Colonic mucosa (tissue), 4 donors: ENCODE measurements around the gene UBE2B. TPM values are rescaled to one million over a fixed set of nuclear protein-coding genes. Genes with fewer than 3 reads are reported as not detected.
A peak's percentile ranks its signal among the peaks of the same experiment; 100 is the strongest.

Experiments used
- DNase-seq: peaks from one replicate; pipeline ENCODE4 v3.0.0-alpha.2; 2020
- H3K27ac ChIP-seq: fragments of 200-600 bp; one replicate; pipeline ENCODE4 v1.8.0; 2021
- H3K27me3 ChIP-seq: fragments of 200-600 bp; one replicate; pipeline ENCODE4 v1.8.0; 2021
- H3K36me3 ChIP-seq: fragments of 200-600 bp; one replicate; pipeline ENCODE4 v1.8.0; 2021
- H3K4me1 ChIP-seq: fragments of 200-600 bp; one replicate; pipeline ENCODE4 v1.8.0; 2021; ENCODE audit warnings: mild to moderate bottlenecking
- H3K4me3 ChIP-seq: fragments of 200-600 bp; one replicate; pipeline ENCODE4 v1.8.0; 2021
- H3K9ac ChIP-seq, 2 donors: one replicate each; pipeline ENCODE4 v1.7.0; 2013; ENCODE audit warnings: control low read depth in 2 of 2, low read depth in 2 of 2, low read length in 2 of 2
- H3K9me3 ChIP-seq: fragments of 200-600 bp; one replicate; pipeline ENCODE4 v1.8.0; 2021
- CTCF ChIP-seq: fragments of 200-600 bp; IDR thresholded peaks from one replicate; pipeline ENCODE4 v1.8.0; 2022; ENCODE audit warnings: antibody characterized with exemption, mild to moderate bottlenecking
- intact Hi-C: fragments of 100-400 bp; cut with DNase I; formaldehyde crosslinking; loops from one replicate; pipeline ENCODE4 v1.14.1; 2022
- total RNA-seq, 2 donors: library from RNA; stranded (reverse); fragmentation: NEBNext Ultra II Directional in 1 of 2; extraction: Animal tissue kit (Norgen Biotek cat#: 25700) in 1 of 2; gene quantifications; one replicate each; pipeline ENCODE4 v1.2.1, GENCODE V29; 2021
- donor health status: healthy.
- donor health status: DM: no; HTN: no; CAD: no.
- donor health status: DM: no; HTN: no; CAD: no.

The UBE2B gene
- total RNA-seq, 2 donors from 2014 or later, result 55.2 to 128 TPM

GRCh38 chr5:134406390-134406789 is 35.0 kb downstream of the UBE2B start:
- Histone ChIP-seq H3K4me1 (peaks cover 8% of the 10 kb centered on the region), H3K4me3 (no peak overlapping the region), H3K9me3 (no peaks in the 10 kb centered on the region), H3K36me3 (no peaks in the 10 kb centered on the region), H3K9ac (no peak overlapping the region), H3K27me3 (no peaks in the 10 kb centered on the region), H3K27ac (no peak overlapping the region)
- no peak for TF ChIP-seq CTCF
- DNase-seq, result no peak
- intact Hi-C loops, result loop anchor here (10.0 kb wide), 1 partner anchor 168 kb away; no protein-coding TSS in a partner anchor

- intact Hi-C loops, result loop anchor here (10.0 kb wide), 1 partner anchor 165 kb away; no protein-coding TSS in a partner anchor
- Histone ChIP-seq H3K27me3 (no peaks in the 10 kb centered on the region), H3K9me3 (no peaks in the 10 kb centered on the region), H3K4me3 (no peak overlapping the region), H3K36me3 (no peaks in the 10 kb centered on the region), H3K27ac (no peak overlapping the region), H3K9ac (no peak overlapping the region), H3K4me1 (peaks cover 8% of the 10 kb centered on the region)
- no peak for TF ChIP-seq CTCF
- no peak for DNase-seq
Observed at GRCh38 chr5:134409321-134409720, 38.0 kb downstream of the UBE2B start.

- TF ChIP-seq CTCF, result no peak
- no peak for DNase-seq
- Histone ChIP-seq H3K36me3 (no peaks in the 10 kb centered on the region), H3K9ac (peak overlapping the region; percentile 91 to 93), H3K27me3 (no peaks in the 10 kb centered on the region), H3K9me3 (no peaks in the 10 kb centered on the region), H3K4me1 (peaks cover 8% of the 10 kb centered on the region), H3K27ac (no peak overlapping the region), H3K4me3 (peak overlapping the region; percentile 86)
- intact Hi-C loops, result loop anchor here (5.0 to 10.0 kb wide), 3 partner anchors 54 to 116 kb away; partner anchors contain the start of gene JADE2
Observed at GRCh38 chr5:134410822-134411221, 39.5 kb downstream of the UBE2B start.

GRCh38 chr5:134411228-134411545 is 39.8 kb downstream of the UBE2B start:
- Histone ChIP-seq H3K9ac (peak overlapping the region; percentile 91 to 93), H3K4me3 (peak overlapping the region; percentile 86), H3K4me1 (peaks cover 8% of the 10 kb centered on the region), H3K27me3 (no peaks in the 10 kb centered on the region), H3K36me3 (no peaks in the 10 kb centered on the region), H3K9me3 (no peaks in the 10 kb centered on the region), H3K27ac (no peak overlapping the region)
- intact Hi-C loops, result loop anchor here (5.0 to 10.0 kb wide), 3 partner anchors 54 to 116 kb away; partner anchors contain the start of gene JADE2
- no peak for TF ChIP-seq CTCF
- DNase-seq, result no peak

GRCh38 chr5:134411546-134412266 is 40.3 kb downstream of the UBE2B start, which contains the start of gene CDKN2AIPNL:
TSS of gene CDKN2AIPNL (minus strand) at chr5:134411881. CDS start at chr5:134411854, 27 bp downstream.
- H3K27ac ChIP-seq, result peak within 1 kb of the TSS; percentile 30
- DNase-seq, result peak; percentile 94
- H3K4me1 ChIP-seq, result peaks cover 8% of the 10 kb centered on the region
- H3K9ac ChIP-seq, result peak within 1 kb of the TSS; percentile 91 to 93
- no peaks in the 10 kb centered on the region for H3K27me3 ChIP-seq
- no peaks in the 10 kb centered on the region for H3K9me3 ChIP-seq
- TF ChIP-seq CTCF, result peak; percentile 55
- no peaks in the 10 kb centered on the region for H3K36me3 ChIP-seq
- peak within 1 kb of the TSS; percentile 86 for H3K4me3 ChIP-seq
- intact Hi-C loops, result loop anchor here (5.0 to 10.0 kb wide), 3 partner anchors 53 to 116 kb away; partner anchors contain the start of gene JADE2
